Suprapubic skin (tissue), 4 donors: ENCODE data around the gene PCP4L1.

ENCODE experiments used
- POLR2A ChIP-seq, 2 donors: fragments of 450-650 bp; IDR thresholded peaks; one replicate each; pipeline ENCODE4 v1.6.1; 2017; ENCODE audit warnings: antibody characterized with exemption in 2 of 2, mild to moderate bottlenecking in 2 of 2, moderate library complexity in 2 of 2
- POLR2AphosphoS5 ChIP-seq, 3 donors: sonication (generic); formaldehyde crosslinking; IDR thresholded peaks; one replicate each; pipeline ENCODE4 v1.6.1; 2017; ENCODE audit warnings: antibody characterized with exemption in 3 of 3
- TF ChIP-seq, protein P1 (sequence below), 2 donors: fragments of 200-600 bp in 1 of 2; fragments of 450-650 bp in 1 of 2; sonication (generic) in 1 of 2; IDR thresholded peaks; one replicate each; pipeline ENCODE4 v1.5.1; 2016 to 2019; ENCODE audit warnings: antibody characterized with exemption in 2 of 2, mild to moderate bottlenecking in 1 of 2, moderate library complexity in 1 of 2

DNA sequence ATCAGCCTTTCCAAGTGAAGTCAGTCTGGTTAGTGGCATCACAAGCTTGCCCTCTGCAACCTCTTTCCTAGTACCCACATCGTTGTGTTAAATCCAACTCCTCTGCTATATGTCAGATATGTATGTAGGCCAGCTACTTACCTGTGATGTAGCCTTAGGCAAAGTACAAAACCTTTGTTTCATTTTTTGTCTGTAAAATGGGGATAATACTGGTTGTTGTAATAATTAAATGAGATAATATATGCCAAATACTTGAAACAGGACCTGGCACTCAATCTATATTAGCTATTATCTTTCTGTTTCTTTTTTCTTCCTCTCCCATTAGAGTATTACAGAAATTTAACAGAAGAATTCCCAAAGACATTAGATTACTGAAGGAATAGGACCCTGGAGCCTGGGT, 1.2 kb downstream of the PCP4L1 start:
- TF ChIP-seq, protein P1, sequence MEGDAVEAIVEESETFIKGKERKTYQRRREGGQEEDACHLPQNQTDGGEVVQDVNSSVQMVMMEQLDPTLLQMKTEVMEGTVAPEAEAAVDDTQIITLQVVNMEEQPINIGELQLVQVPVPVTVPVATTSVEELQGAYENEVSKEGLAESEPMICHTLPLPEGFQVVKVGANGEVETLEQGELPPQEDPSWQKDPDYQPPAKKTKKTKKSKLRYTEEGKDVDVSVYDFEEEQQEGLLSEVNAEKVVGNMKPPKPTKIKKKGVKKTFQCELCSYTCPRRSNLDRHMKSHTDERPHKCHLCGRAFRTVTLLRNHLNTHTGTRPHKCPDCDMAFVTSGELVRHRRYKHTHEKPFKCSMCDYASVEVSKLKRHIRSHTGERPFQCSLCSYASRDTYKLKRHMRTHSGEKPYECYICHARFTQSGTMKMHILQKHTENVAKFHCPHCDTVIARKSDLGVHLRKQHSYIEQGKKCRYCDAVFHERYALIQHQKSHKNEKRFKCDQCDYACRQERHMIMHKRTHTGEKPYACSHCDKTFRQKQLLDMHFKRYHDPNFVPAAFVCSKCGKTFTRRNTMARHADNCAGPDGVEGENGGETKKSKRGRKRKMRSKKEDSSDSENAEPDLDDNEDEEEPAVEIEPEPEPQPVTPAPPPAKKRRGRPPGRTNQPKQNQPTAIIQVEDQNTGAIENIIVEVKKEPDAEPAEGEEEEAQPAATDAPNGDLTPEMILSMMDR (IDR thresholded peaks at IDR 0.05), result no peak
- TF ChIP-seq POLR2AphosphoS5 (IDR thresholded peaks at IDR 0.05), result no peak
- no peak for TF ChIP-seq POLR2A (IDR thresholded peaks at IDR 0.05)
